ENCODE results near the gene SUGP2.

- no peak for TF ChIP-seq FOXA1 (IDR thresholded peaks at IDR 0.05)
- TF ChIP-seq FOXM1 (IDR thresholded peaks at IDR 0.05; ENCODE audit: borderline replicate concordance), result no peak
- no peak for TF ChIP-seq BHLHE40 (IDR thresholded peaks at IDR 0.05; ENCODE audit: borderline replicate concordance)
- no peak for TF ChIP-seq FOXK2 (IDR thresholded peaks at IDR 0.05)
- no peak for TF ChIP-seq TARDBP (IDR thresholded peaks at IDR 0.05)
- TF ChIP-seq L3MBTL2 (conservative IDR thresholded peaks at IDR 0.05), result no peak
- TF ChIP-seq ZNF384 (IDR thresholded peaks at IDR 0.05), result no peak
- no peak for TF ChIP-seq NFRKB (IDR thresholded peaks at IDR 0.05)
- no peak for TF ChIP-seq SUZ12 (IDR thresholded peaks at IDR 0.05)
- no peak for TF ChIP-seq ELF4 (IDR thresholded peaks at IDR 0.05)
- no peak for TF ChIP-seq SP1 (IDR thresholded peaks at IDR 0.05)
- TF ChIP-seq LEF1 (IDR thresholded peaks at IDR 0.05; ENCODE audit: borderline replicate concordance), result no peak
- no peak for TF ChIP-seq ARNT (IDR thresholded peaks at IDR 0.05)
- no peak for TF ChIP-seq PKNOX1 (IDR thresholded peaks at IDR 0.05)
These were observed 83.5 kb downstream of the SUGP2 start for GRCh38 chr19:18949858-18950257.
